Suprapubic skin (tissue), 3 donors: ENCODE results near the gene HNMT.

Experiments
- CTCF ChIP-seq, 2 donors: fragments of 200-600 bp in 1 of 2; fragments of 450-650 bp in 1 of 2; sonication (generic) in 1 of 2; IDR thresholded peaks; one replicate each; pipeline ENCODE4 v1.5.1; 2016 to 2019; ENCODE audit warnings: antibody characterized with exemption in 2 of 2, mild to moderate bottlenecking in 1 of 2, moderate library complexity in 1 of 2
- EP300 ChIP-seq: sonication (generic); formaldehyde crosslinking; IDR thresholded peaks from one replicate; pipeline ENCODE4 v1.6.1; 2017; ENCODE audit warnings: antibody characterized with exemption

GRCh38 chr2:137948894-137949293, 15.4 kb upstream of the HNMT start:
- TF ChIP-seq CTCF (IDR thresholded peaks at IDR 0.05) (no peak), EP300 (no peak)
